Measurements from ENCODE around the gene DUSP22.

DUSP22 gene

DNA sequence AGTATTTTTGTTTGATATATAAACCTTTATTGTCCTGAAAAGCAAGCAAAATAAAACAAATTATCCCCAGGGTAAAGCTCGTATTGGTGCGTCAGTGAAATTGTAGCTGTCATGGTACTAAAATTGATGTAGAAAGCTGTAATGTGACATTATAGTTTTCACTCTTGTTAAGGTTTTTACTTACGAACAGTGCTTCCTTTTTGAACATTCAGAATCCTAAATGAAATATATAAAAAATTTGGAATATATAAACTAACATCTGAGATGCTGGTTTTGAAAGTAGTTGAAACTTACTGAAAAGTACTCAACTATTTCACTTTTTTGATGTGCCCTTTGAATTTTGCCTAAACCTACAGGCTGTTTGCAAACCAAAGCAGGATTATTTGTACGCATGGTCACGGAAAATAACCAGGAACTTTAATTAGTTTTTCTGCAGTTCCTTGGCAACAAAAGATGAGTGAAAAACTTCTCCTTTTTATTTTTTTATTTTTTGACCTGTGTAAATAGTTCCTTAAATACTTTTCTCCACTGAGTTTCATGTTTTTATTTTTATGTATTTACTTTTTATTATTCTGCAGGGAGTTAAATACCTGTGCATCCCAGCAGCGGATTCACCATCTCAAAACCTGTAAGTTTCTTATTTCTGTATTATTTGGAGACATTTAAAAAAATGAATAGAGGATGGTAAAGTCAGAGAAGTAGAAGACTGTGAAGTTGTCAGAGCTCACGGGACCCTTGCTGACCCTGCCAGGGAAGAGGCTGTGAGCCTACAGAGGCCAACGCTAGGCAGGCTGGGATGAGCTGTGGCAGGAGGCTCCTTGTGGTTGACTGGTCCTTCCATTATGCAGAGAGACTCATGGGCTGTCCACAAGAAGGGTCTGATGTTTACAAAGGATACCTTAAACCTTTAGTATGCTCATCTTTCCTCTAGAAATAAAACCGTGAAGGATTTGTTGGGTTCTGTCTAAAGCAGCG, 42.5 kb downstream of the DUSP22 start:
- TF ChIP-seq, protein P1, sequence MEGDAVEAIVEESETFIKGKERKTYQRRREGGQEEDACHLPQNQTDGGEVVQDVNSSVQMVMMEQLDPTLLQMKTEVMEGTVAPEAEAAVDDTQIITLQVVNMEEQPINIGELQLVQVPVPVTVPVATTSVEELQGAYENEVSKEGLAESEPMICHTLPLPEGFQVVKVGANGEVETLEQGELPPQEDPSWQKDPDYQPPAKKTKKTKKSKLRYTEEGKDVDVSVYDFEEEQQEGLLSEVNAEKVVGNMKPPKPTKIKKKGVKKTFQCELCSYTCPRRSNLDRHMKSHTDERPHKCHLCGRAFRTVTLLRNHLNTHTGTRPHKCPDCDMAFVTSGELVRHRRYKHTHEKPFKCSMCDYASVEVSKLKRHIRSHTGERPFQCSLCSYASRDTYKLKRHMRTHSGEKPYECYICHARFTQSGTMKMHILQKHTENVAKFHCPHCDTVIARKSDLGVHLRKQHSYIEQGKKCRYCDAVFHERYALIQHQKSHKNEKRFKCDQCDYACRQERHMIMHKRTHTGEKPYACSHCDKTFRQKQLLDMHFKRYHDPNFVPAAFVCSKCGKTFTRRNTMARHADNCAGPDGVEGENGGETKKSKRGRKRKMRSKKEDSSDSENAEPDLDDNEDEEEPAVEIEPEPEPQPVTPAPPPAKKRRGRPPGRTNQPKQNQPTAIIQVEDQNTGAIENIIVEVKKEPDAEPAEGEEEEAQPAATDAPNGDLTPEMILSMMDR (IDR thresholded peaks at IDR 0.05; ENCODE audit: low read depth, low read length, missing control alignments), result no peak
- no peak for DNase-seq (ENCODE audit: extremely low read depth, low read depth)
- H3K4me3 ChIP-seq (replicated peaks; ENCODE audit: low read depth, low read length), result no peak overlapping the region

DNA sequence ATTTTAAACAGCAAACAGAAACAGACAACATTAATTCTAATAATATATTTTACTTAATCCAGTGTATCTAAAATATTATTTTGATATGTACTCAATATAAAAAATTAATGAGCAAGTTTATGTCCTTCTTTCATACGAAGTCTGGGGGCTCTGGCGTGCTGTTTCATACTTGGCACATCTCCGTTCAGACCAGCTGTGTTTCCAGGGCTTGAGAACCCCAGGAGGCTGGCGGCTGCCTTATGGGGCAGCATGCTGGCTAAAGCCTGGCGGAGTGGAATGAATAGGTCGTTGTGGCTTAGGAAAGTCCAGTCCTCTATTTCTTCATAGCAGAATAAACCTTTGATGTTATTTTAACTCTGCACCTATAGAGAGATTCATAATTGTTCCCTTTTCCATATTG, 43.3 kb downstream of the DUSP22 start:
- TF ChIP-seq, protein P1 (IDR thresholded peaks at IDR 0.05; ENCODE audit: low read depth, low read length, missing control alignments), result no peak
- no peak for DNase-seq (ENCODE audit: extremely low read depth, low read depth)
- no peak overlapping the region for H3K4me3 ChIP-seq (replicated peaks; ENCODE audit: low read depth, low read length)

DNA sequence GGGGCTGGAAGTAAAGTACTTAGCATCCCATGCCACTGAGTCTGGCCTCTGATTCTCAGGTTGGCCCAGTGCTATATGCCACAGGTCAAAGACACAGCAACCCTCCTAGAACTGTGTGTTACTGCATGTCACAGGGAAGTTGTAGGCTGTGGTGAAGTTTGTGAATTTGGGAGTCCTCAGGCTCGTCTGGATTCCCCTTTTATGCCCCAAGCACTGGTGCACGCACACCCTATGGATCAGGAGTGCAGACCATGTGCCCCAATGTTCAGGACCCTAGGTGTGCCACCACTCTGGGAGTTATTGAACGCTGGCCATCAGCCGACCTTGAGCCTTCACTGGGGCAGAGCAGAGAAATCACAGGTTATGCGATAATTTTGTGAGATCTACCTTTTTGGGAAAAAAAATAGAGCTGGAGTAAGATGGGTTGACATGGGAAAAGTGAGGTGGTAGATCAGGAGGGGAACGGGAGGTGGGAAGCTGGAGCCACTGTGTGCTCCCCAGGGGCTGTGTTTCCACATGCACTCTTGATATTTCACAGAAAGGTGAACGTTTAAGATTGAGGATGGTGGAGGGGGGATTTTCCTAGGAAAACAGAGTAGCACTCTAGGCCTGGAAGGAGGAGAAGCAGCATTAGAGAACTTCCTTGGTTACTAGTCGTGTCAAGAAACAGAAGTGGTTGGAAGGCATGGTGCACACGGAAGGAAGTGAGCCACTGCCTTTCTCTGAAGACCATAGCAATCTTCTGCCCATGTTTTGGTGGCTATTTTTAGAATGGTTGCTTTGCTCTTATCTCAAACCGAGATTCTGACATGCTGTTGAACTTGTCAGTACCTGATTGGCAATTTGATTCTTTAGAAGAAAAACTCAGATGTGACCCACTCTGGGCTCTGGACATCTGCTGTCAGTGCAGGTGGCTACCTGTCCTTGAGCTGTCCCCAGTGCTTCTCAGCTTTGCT, 44.1 kb downstream of the DUSP22 start:
- H3K4me3 ChIP-seq (replicated peaks; ENCODE audit: low read depth, low read length), result no peak overlapping the region
- no peak for DNase-seq (ENCODE audit: extremely low read depth, low read depth)
- TF ChIP-seq, protein P1 (IDR thresholded peaks at IDR 0.05; ENCODE audit: low read depth, low read length, missing control alignments), result no peak

DNA sequence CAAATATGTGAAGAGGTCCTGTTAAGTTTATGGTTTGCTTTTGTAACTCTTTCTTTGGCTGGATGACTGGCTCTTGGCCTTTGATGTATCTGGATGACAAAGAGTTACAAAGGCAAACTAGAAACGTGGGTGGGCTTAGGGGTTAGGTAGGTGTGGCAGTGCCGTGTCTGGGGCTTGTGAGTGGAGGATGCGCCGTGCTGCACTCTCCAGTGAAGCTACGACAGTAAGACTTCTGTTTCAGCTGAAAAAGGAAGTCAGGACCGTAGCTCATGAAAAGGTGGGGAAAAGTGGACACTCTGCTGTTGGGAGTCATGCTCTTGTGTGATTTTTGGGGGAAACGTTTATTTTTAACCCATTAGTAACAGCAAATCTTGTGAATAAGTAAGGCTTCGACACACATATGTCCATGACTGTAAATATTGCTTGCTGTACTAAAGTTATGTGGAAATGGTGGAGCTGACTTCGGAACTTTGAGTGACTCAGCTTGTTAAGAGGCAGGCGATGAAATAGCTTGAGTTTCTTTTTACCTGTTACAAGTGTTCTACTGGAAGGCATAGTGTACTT, 45.6 kb downstream of the DUSP22 start:
- TF ChIP-seq, protein P1 (IDR thresholded peaks at IDR 0.05; ENCODE audit: low read depth, low read length, missing control alignments), result no peak
- DNase-seq (ENCODE audit: extremely low read depth, low read depth), result no peak
- H3K4me3 ChIP-seq (replicated peaks; ENCODE audit: low read depth, low read length), result no peak overlapping the region

DNA sequence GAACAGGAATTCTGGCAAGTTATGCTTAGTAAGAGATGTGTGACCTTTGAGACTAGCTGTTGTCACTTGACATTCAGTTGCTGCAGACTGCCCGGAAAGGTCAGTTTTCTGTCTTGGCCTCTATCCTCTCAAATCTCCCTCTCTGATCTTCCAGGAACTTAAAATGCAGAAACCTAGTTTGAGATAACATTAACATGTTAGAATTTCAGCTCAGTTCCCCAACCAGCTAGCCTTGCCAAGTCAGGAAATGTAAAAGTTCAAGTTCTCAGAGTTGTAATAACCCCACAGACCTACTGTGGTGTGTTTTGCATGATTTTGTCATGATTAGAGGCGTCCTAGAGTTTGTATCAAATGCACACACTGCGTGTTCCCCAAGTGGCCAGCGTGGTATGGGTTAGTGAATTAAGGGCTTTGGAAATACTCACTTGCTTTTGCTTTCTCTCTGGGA, 46.6 kb downstream of the DUSP22 start:
- TF ChIP-seq, protein P1 (IDR thresholded peaks at IDR 0.05; ENCODE audit: low read depth, low read length, missing control alignments), result no peak
- H3K4me3 ChIP-seq (replicated peaks; ENCODE audit: low read depth, low read length), result no peak overlapping the region
- no peak for DNase-seq (ENCODE audit: extremely low read depth, low read depth)

DNA sequence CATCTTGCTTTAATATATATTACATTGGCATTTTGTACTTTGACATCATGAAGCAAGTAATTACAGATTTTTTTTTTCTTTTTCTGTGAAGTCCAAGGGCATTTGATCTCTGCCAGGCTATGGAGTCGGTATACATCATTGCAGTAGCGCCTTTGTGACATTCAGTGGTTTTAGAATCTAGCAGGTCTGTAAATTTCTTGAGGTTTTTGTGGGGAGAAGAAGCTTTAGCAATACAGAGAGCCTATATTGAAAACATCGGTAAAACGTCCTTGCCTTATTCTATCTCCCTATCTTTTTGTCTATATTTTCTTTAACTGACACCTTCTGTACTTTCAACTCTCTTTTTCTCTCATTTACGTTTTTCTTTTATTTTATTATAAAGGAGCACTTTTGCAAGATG, 47.2 kb downstream of the DUSP22 start:
- no peak overlapping the region for H3K4me3 ChIP-seq (replicated peaks; ENCODE audit: low read depth, low read length)
- TF ChIP-seq, protein P1 (IDR thresholded peaks at IDR 0.05; ENCODE audit: low read depth, low read length, missing control alignments), result no peak
- no peak for DNase-seq (ENCODE audit: extremely low read depth, low read depth)

Data from HFF-Myc (cell line).